ENCODE measurements around the gene MMEL1. TPM values are rescaled to one million over a fixed set of nuclear protein-coding genes. Genes with fewer than 3 reads are reported as not detected.
A peak's percentile ranks its signal among the peaks of the same experiment; 100 is the strongest.
"Not testable (repeated sequence)": the region's sequence is repeated elsewhere in the genome, so short reads cannot be mapped to it uniquely, and the experiment has no call there.

Gene MMEL1
- total RNA-seq, 2 experiments from 2014 or later: 3.7 to 4.0 TPM

DNA sequence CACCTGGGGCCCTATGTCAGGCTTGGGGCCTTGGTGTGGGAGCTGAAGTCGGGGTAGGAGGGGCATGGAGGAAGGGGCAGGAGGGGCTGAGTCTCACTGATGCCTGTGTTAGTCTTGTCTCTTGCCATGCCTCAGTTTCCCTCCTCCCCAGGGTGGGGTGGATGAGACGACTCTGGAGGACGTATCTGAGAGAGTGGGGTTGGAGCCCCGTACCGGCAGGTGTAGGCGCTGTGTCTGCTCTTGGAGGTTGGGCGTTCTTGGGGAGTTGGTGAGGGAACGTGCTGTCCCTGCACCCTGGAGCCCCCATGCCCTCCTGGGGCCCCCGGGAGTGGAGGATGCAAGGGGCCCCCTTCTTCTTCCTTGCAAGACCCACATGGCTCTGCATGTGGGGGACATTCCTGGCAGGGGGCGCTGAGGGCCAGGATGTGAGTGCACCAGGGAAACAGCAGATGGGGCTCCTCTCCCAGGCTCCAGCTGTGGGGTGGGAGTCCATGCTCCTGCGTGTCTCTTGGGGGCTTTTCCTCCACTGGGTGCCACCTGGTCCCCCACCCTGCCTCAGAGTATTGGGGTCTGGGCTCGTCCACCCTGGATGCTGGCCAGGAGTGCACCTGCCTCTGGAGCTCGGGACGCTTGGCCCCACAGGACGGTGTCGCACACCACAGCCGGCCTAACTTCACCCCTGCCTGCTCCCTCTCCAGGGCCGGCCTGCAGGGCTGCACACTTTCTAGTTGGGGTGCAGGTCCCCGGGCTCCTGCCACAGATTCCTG, 78.0 kb downstream of the MMEL1 start:
- no peaks in the 10 kb centered on the region for H3K9me3 Mint-ChIP-seq (ENCODE audit: insufficient read depth)
- H3K27ac Mint-ChIP-seq: peak overlapping the region; percentile 98
- ATAC-seq (peak; percentile 25), DNase-seq (peak; percentile 77)
- peaks cover 50% of the 10 kb centered on the region for H3K4me1 Mint-ChIP-seq (ENCODE audit: low read depth)
- H3K36me3 Mint-ChIP-seq (ENCODE audit: low read depth): peaks cover 24% of the 10 kb centered on the region
- H3K4me3 Mint-ChIP-seq: peak overlapping the region; percentile 97
- POLR2A ChIA-PET: interaction anchor here (2.9 to 4.9 kb wide), 4 partner anchors 8 to 139 kb away, joined by 12 to 130 read pairs (median 59); partner anchors contain the start of gene PRXL2B
- no peaks in the 10 kb centered on the region for H3K27me3 Mint-ChIP-seq (ENCODE audit: low read depth)
- CTCF ChIA-PET: interaction anchor here (2.5 to 3.8 kb wide), 3 partner anchors 23 to 139 kb away, joined by 13 to 42 read pairs (median 19); partner anchors contain the start of gene PRXL2B

DNA sequence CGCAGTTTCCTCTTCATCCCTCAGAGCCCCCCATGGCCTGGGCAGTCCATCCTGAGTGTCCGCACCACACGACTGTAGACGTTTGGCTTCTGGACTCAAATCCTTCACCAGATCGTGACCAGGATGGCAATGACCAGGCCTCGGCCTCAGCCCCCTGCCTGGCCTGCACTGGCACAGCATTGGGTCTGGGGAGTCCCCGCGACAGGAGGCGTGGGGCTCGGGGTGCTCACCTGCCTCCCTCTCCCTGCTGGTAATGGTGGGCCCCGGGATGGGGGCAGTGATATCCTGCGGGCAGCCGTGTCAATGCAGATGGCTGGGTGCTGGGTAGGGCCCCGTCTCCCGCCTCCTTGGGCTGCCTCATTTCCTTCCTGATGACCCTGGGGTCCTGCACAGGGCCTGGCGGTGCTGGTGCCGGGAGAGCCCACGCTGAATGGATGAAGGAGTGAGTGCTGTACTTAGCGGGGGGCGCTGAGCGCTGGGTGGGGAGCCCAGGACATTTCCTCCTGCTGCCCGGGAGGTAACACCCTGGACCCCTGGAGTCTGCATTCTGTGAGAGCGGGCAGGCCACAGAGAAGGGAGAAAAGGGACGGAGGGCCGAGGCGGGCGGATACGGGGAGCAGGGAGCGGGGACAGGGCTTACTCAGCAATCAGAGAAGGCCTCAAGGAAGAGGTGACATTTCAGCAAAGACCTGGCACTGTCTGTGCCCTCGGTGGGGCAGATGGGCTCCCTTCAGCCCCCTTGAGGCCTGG, 78.8 kb downstream of the MMEL1 start:
- no peak for DNase-seq
- Mint-ChIP-seq H3K27me3 (ENCODE audit: low read depth) (no peaks in the 10 kb centered on the region), H3K36me3 (ENCODE audit: low read depth) (peaks cover 25% of the 10 kb centered on the region), H3K4me1 (ENCODE audit: low read depth) (peaks cover 54% of the 10 kb centered on the region), H3K4me3 (peak overlapping the region; percentile 97), H3K9me3 (ENCODE audit: insufficient read depth) (no peaks in the 10 kb centered on the region), H3K27ac (peak overlapping the region; percentile 98)
- ChIA-PET CTCF (interaction anchor here (3.8 kb wide), 1 partner anchor 31 kb away, joined by 42 read pairs; the partner anchor contains the start of gene PRXL2B), POLR2A (interaction anchor here (3.3 kb wide), 1 partner anchor 31 kb away, joined by 130 read pairs; the partner anchor contains the start of gene PRXL2B)
- no peak for ATAC-seq

DNA sequence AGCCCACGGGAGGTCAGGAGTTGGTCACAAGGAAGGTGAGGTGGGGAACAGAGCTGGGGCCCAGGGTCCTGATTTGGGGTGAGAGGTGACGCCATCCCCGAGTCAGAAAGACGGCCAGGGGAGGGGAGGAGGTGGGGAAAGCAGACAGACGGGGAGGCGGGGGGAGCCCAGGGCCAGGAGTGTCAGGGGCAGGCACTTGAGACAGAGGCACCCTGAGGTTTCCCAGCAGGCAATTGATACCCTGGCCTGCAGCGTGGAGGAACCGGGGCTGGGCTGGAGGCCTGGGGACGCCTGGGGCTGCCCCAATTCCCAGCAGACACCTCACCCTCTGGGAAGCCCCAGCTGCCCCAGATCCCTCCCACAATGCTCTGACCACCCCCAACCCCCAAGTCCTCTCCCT, 79.7 kb downstream of the MMEL1 start:
- H3K36me3 Mint-ChIP-seq (ENCODE audit: low read depth): peaks cover 20% of the 10 kb centered on the region
- H3K27ac Mint-ChIP-seq; CTCF ChIA-PET; DNase-seq; H3K27me3 Mint-ChIP-seq (ENCODE audit: low read depth); H3K9me3 Mint-ChIP-seq (ENCODE audit: insufficient read depth); H3K4me3 Mint-ChIP-seq; POLR2A ChIA-PET; ATAC-seq: not testable (repeated sequence)
- H3K4me1 Mint-ChIP-seq (ENCODE audit: low read depth): peaks cover 55% of the 10 kb centered on the region

DNA sequence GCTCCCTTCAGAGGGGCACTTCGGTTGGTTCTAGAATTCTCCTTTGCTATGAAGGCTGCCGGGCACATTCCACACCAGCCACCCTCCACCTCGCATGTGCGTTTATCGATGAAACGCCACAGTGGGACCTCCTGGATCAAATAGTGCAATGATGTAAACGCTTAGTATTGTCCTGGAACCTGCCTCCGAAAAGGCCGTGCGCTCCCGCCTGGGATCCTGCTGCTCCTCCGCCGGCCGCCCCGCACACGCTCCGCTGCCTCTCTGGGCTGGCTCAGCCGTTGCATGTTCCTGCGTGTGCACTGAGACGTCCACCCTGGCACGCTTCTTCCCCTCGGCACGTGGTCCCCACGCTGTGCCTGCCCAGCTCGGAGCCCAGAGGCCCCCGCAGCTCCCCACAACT, 80.6 kb downstream of the MMEL1 start:
- POLR2A ChIA-PET: interaction anchor here (0.7 kb wide), 1 partner anchor 33 kb away, joined by 4 read pairs; no protein-coding TSS in a partner anchor
- peaks cover 15% of the 10 kb centered on the region for H3K36me3 Mint-ChIP-seq (ENCODE audit: low read depth)
- peaks cover 51% of the 10 kb centered on the region for H3K4me1 Mint-ChIP-seq (ENCODE audit: low read depth)
- H3K27ac Mint-ChIP-seq: no peak overlapping the region
- ATAC-seq (no peak), DNase-seq (no peak)
- H3K4me3 Mint-ChIP-seq: no peak overlapping the region
- H3K9me3 Mint-ChIP-seq (ENCODE audit: insufficient read depth): no peaks in the 10 kb centered on the region
- no peaks in the 10 kb centered on the region for H3K27me3 Mint-ChIP-seq (ENCODE audit: low read depth)
- CTCF ChIA-PET: no interaction called here

DNA sequence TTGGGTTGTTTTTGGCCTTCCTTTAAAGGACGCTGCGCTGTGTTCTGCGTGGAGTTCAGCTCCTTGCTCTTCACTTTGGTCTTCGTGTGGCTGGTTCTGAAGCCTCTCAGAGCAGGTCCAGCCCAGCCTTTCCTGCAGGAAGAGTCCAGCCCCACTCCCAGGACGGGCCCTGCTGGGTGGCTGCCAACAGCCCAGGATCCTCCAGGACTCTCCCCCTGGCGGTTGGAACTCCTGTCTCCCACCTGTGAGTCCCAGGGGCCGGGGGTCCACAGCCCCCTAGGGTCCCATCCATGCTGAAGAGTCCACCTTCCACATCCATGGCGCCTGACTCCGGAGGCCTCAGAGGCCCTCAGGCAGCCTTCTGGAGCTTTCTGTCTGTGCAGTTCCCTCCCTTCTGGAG, 81.3 kb downstream of the MMEL1 start:
- CTCF ChIA-PET; H3K27me3 Mint-ChIP-seq (ENCODE audit: low read depth); DNase-seq; H3K9me3 Mint-ChIP-seq (ENCODE audit: insufficient read depth); H3K4me3 Mint-ChIP-seq; ATAC-seq: not testable (repeated sequence)
- POLR2A ChIA-PET: interaction anchor here (0.7 kb wide), 1 partner anchor 33 kb away, joined by 4 read pairs; no protein-coding TSS in a partner anchor
- H3K27ac Mint-ChIP-seq: peak overlapping the region; percentile 52
- H3K36me3 Mint-ChIP-seq (ENCODE audit: low read depth): peaks cover 12% of the 10 kb centered on the region
- peaks cover 49% of the 10 kb centered on the region for H3K4me1 Mint-ChIP-seq (ENCODE audit: low read depth)

DNA sequence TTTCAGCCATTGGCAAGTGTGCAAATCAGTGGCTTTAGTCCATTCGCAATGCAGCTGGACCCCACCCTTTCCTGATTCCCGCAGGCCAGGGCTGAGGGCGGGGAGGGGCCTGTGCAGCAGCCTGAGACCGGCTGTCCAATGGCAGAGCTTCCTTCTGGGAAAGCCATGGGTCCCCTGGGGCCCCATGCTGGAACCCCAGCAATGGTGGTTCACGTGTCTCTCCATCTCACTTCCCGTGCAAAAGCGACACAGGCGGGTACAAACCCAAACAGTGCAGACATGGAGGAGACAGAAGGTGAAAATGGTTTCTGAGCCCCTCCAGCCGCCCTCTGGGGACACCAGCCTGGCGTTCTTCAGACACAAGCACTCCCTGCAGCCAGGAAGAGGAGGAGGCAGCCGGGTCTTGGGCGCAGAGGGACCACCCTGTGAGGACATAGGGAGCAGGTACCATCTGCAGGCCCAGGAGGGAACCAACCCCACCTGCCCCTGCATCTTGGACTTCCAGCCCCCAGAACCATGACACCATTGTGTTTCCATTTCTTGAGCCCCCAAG, 82.4 kb downstream of the MMEL1 start:
- H3K4me1 Mint-ChIP-seq (ENCODE audit: low read depth): peaks cover 45% of the 10 kb centered on the region
- CTCF ChIA-PET; H3K9me3 Mint-ChIP-seq (ENCODE audit: insufficient read depth); H3K36me3 Mint-ChIP-seq (ENCODE audit: low read depth); H3K4me3 Mint-ChIP-seq; DNase-seq; ATAC-seq; H3K27me3 Mint-ChIP-seq (ENCODE audit: low read depth): not testable (repeated sequence)
- POLR2A ChIA-PET: interaction anchor here (1.0 kb wide), 2 partner anchors 27 to 28 kb away, joined by 3 to 4 read pairs; no protein-coding TSS in a partner anchor
- peak overlapping the region; percentile 52 for H3K27ac Mint-ChIP-seq

DNA sequence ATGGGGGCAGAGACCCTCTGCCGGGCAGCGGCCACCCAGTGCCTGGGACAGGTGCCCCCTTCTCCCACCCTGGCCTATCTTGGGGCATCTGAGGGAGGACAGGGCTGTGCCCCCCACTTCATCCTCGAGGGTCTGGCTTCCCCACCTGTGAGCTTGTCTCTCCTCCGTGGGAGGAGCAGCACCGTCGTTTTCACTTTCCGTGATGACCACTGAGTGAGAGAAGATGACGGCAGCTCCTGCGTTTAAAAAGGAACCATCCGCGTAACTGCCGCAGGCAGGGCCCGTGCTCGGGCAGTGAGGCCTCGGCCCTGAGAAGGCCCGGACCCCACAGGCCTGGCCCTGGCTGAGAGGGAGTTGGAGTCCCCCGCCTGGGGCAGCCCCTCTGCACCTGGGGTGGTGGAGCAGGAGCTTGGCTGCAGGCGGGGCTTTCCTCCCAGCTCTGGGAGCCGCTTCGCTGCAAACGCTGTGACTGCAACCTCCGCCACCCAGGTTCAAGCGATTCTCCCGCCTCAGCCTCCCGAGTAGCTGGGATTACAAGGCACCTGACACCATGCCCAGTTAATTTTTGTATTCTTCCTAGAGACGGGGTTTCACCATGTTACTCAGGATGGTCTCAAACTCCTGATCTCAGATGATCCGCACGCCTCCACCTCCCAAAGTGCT, 83.3 kb downstream of the MMEL1 start:
- H3K4me1 Mint-ChIP-seq (ENCODE audit: low read depth): peaks cover 42% of the 10 kb centered on the region
- peak overlapping the region; percentile 98 for H3K27ac Mint-ChIP-seq
- H3K9me3 Mint-ChIP-seq (ENCODE audit: insufficient read depth); DNase-seq; H3K27me3 Mint-ChIP-seq (ENCODE audit: low read depth); ATAC-seq; H3K36me3 Mint-ChIP-seq (ENCODE audit: low read depth): not testable (repeated sequence)
- peak overlapping the region; percentile 85 for H3K4me3 Mint-ChIP-seq
- CTCF ChIA-PET: interaction anchor here (1.1 to 2.7 kb wide), 2 partner anchors 290 to 354 kb away, joined by 3 to 13 read pairs; partner anchors contain the start of gene FAAP20
- POLR2A ChIA-PET: interaction anchor here (0.7 to 4.8 kb wide), 6 partner anchors 11 to 157 kb away, joined by 3 to 59 read pairs (median 4); partner anchors contain the start of genes MORN1 and RER1

DNA sequence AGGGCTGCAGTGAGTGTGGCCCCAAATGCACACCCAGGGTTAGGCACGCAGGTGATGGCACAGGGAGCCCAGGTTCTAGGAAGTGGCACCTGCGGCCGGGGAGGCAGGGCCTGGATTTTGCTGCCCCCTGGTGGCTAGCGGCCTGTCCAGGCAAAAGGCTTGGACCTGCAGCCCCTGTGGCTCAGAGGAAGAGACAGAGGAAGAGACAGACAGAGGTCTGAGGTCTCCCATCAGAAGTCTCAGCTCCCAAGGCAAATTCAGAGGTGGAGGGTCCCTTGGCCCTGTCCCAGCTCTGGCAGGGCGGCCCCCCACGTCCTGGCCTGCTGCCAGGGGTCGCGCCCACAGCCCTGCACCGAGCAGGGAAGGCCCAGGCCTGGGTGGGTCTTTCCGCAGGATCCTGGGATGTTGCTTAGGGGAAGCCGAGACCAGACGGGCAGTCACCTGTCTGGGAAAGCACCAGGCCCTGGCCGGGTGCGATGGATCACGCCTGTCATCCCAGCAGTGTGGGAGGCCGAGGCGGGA, 84.7 kb downstream of the MMEL1 start:
- ChIA-PET POLR2A (interaction anchor here (0.6 to 5.5 kb wide), 19 partner anchors 8 to 353 kb away, joined by 3 to 96 read pairs (median 5); partner anchors contain the start of genes FAAP20, HES5, MORN1 and PANK4), CTCF (interaction anchor here (1.0 to 3.8 kb wide), 13 partner anchors 8 to 353 kb away, joined by 3 to 51 read pairs (median 6); partner anchors contain the start of genes FAAP20, PANK4, PEX10 and PLCH2)
- H3K36me3 Mint-ChIP-seq (ENCODE audit: low read depth): peaks cover 2% of the 10 kb centered on the region
- DNase-seq: peak; percentile 90
- peak overlapping the region; percentile 85 for H3K4me3 Mint-ChIP-seq
- peak; percentile 25 for ATAC-seq
- peaks cover 38% of the 10 kb centered on the region for H3K4me1 Mint-ChIP-seq (ENCODE audit: low read depth)
- no peaks in the 10 kb centered on the region for H3K27me3 Mint-ChIP-seq (ENCODE audit: low read depth)
- no peaks in the 10 kb centered on the region for H3K9me3 Mint-ChIP-seq (ENCODE audit: insufficient read depth)
- H3K27ac Mint-ChIP-seq: peak overlapping the region; percentile 98

DNA sequence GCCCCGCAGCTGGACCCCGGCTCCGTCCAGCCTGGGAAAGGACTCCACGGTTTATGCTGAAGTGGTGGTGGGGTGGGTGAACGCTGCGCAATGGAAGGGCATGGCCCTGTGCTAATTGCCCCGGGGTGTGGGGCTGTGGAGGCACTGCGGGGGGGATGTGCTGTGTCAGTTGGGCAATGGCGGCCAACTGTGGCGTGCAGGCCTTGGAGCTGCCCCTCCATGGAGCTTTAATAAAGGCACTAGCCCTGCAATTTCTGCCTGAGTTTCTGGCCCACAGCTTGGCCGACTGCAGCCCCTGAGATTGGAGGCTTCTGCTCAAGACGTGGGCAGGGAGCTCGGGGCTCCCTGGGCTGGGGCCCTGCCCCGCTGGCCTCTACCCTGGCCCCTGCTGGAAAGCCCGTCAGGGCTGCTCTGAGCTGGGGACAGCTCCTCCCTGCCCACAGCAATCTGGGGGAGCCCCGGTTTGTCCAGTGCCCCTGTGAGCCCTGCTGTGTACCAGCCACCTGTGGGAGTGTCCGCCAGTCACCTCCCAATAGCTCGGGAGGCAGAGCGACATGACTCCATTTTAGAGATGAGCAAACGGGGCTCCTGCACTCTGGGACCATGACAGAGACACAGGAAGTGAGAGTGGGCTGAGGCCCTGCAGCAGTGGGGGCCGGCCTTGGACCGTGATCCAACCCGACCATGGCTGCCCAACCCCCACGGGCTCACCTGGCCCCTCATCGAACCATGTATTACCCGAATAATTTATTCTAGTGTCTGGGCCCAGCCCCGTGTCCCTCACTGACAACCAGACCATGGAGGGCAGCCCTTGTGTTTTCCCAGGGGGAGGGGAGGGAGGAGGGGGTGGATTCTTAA, 85.4 kb downstream of the MMEL1 start:
- Mint-ChIP-seq H3K27ac (peak overlapping the region; percentile 98), H3K4me3 (peak overlapping the region; percentile 85), H3K27me3 (ENCODE audit: low read depth) (no peaks in the 10 kb centered on the region), H3K9me3 (ENCODE audit: insufficient read depth) (no peaks in the 10 kb centered on the region), H3K4me1 (ENCODE audit: low read depth) (peaks cover 38% of the 10 kb centered on the region), H3K36me3 (ENCODE audit: low read depth) (peaks cover 2% of the 10 kb centered on the region)
- DNase-seq (peak; percentile 83), ATAC-seq (peak; percentile 22)
- CTCF ChIA-PET: interaction anchor here (0.7 to 3.8 kb wide), 13 partner anchors 8 to 352 kb away, joined by 3 to 51 read pairs (median 6); partner anchors contain the start of genes FAAP20, PANK4, PEX10 and PRXL2B
- POLR2A ChIA-PET: interaction anchor here (1.0 to 5.5 kb wide), 18 partner anchors 9 to 353 kb away, joined by 3 to 96 read pairs (median 8); partner anchors contain the start of genes FAAP20, HES5, MORN1 and PANK4

Data from activated CD8-positive, alpha-beta T cell treated with anti-CD3 and anti-CD28 coated beads, Interleukin-2, amount 10 ng/mL, durations not matched to agents 7 days and 5 days (primary cell).